ENCODE measurements around the gene KLHL26.
"Not testable (repeated sequence)": the region's sequence is repeated elsewhere in the genome, so short reads cannot be mapped to it uniquely, and the experiment has no call there.

Gene KLHL26

GRCh38 chr19:18667531-18668251 lies 30.9 kb downstream of the KLHL26 start:
- DNase-seq = no peak

GRCh38 chr19:18668252-18668631 lies 31.4 kb downstream of the KLHL26 start:
- DNase-seq = no peak

DNA sequence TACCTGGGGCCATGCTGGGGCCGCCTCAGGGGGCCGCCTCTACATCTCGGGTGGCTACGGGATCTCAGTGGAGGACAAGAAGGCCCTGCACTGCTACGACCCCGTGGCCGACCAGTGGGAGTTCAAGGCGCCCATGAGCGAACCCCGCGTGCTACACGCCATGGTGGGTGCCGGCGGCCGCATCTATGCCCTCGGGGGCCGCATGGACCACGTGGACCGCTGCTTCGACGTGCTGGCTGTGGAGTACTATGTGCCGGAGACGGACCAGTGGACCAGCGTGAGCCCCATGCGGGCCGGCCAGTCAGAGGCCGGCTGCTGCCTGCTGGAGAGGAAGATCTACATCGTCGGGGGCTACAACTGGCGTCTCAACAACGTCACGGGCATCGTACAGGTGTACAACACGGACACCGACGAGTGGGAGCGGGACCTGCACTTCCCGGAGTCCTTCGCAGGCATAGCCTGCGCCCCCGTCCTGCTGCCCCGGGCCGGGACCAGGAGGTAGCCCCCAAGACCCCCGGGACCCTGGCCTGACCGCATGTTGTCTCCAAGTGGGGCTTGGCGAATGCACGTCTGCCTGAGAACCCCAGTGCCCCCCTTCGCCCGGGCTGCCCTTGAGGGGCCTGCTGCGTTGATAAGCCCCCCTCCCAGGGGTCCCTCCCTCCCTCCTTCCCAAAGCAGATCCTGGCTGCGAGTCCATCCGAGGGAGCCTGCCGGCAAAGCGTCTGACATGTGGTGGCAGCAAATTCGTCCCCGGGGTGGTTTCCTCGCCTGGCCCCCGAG lies 32.1 kb downstream of the KLHL26 start:
- no peak for DNase-seq

DNA sequence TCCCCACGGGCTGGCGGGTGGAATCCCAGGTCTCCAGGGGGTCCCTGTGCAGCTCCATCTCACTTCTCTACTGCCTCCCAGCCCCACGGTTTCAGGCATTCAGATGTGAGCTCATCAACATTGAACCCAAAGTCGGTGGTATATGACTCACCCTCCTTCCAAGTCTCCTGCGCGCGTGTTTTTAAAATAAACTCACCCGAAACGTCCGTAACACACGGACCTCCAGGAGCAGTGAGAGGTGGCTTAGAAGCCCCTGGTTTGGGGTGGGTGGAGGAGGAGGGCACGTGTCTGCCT lies 32.6 kb downstream of the KLHL26 start:
- no peak for DNase-seq

- DNase-seq = no peak
Observed at GRCh38 chr19:18669883-18670282, 33.1 kb downstream of the KLHL26 start.

GRCh38 chr19:18670312-18670711 lies 33.5 kb downstream of the KLHL26 start:
- DNase-seq = no peak

GRCh38 chr19:18671303-18672043 lies 34.6 kb downstream of the KLHL26 start:
- no peak for DNase-seq

DNA sequence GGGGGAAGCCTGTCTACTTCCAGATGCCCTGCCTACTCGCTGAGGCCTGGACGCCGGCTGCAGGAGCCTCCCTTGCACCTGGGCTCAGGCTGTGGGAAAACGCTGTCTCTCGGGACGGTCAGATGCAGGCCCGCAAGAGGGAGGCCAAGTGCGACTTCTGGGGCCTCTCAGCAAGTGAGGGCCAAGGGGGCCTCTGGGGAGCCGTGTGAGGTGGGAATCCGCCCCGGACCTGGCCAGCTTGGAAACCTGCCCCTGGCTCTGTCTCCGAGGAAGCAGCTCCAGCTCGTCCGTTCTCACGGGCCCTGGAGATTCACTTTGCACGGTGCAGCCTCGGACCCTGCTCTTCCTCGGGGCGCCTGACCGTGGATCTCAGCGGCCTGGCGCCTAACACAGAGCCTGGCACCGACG lies 35.2 kb downstream of the KLHL26 start:
- DNase-seq = no peak

DNA sequence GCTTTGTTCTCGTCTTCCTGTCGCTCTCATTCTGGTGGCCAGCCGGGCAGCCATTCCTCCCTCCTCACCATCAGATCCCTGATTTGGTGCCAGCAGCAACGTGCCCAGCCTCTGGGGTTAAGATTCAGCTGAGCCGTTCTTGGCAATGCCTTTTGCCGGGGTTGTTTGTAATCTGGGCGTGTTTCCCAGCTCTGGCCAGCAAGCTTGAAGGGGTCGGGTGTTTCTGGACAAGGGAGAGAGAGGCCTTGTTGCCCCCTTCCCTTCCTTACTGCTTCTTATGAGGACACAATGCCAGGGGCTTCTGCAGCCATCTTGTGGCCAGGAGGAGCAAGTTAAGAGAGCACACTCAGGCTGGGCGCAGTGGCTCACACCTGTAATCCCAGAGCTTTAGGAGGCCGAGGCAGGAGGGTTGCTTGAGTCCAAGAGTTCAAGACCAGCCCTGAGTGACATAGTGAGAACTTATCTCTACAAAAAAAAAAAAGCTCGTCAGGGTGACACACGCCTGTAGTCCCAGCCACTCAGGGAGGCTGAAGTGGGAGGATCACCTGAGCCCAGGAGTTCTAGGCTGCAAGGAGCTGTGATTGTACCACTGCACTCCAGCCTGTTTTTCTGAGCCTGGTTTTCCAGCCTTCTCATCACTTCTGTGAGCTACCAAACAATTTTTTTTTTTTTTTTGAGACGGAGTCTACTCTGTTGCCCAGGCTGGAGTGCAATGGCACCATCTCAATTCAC lies 35.9 kb downstream of the KLHL26 start:
- no peak for DNase-seq

DNA sequence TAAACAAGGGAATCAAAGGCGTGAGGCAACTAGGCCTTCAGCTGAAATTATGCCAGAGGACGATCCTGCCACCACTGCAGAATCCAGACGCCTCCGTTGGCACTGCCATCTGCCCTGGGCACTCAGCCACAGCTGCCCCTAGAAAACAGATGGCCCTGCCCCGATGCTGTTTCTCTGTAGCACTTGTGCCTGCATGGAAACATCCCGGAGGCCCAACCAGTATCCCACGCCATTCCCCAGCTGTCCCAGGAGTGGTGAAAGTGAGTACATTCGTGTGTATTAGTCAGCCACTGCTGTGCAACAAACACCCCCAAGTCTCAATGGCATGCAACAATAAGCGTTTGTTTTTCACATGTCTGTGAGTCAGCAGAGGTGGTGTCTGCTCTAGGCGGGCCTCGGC lies 37.8 kb downstream of the KLHL26 start:
- no peak for DNase-seq

GRCh38 chr19:18675779-18676178 lies 39.0 kb downstream of the KLHL26 start:
- DNase-seq = no peak

- DNase-seq = no peak
Observed at GRCh38 chr19:18676692-18677091, 39.9 kb downstream of the KLHL26 start.

GRCh38 chr19:18677156-18677555 lies 40.3 kb downstream of the KLHL26 start:
- DNase-seq = no peak

DNA sequence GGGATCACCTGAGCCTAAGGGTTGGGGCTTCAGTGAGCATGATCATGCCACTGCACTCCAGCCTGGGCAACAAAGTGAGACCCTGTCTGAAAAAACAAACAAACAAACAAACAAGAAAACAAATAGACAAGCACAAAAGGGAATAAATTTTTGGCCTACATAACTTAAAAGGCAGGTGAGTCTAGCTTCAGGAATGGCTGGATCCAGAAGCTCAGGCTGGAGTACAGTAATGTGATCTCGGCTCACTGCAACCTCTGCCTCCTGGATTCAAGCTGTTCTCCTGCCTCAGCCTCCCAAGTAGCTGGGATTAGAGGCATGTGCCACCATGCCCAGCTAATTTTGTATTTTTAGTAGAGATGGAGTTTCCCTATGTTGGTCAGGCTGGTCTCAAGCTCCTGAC lies 43.3 kb downstream of the KLHL26 start:
- not testable (repeated sequence) for DNase-seq

- DNase-seq = no peak
Observed at GRCh38 chr19:18682807-18683108, 45.9 kb downstream of the KLHL26 start.

- no peak for DNase-seq
Observed at GRCh38 chr19:18683109-18683957, 46.5 kb downstream of the KLHL26 start, which contains the start of gene CRTC1. CRTC1 (plus strand) TSS chr19:18683680; CDS start chr19:18683703, 23 bp downstream.

GRCh38 chr19:18683958-18684641 lies 47.3 kb downstream of the KLHL26 start:
- no peak for DNase-seq

DNA sequence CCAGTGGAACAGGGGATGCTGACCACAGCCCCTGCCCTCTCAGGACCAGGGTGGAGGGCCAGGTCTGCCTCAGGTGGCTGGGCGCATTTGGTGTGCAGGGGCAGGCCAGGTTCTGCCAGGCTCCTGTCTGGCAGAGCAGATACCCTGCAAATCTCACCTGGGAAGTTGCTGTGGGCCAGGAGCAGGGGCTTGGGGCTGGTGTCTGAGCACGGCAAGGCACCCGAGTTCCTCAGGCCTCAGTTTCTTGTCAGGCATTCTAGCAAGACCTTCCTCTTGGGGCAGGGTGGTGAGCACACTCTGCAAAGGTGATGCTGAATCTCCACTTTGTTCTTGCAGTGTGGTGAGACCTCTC lies 47.8 kb downstream of the KLHL26 start:
- no peak for DNase-seq

DNA sequence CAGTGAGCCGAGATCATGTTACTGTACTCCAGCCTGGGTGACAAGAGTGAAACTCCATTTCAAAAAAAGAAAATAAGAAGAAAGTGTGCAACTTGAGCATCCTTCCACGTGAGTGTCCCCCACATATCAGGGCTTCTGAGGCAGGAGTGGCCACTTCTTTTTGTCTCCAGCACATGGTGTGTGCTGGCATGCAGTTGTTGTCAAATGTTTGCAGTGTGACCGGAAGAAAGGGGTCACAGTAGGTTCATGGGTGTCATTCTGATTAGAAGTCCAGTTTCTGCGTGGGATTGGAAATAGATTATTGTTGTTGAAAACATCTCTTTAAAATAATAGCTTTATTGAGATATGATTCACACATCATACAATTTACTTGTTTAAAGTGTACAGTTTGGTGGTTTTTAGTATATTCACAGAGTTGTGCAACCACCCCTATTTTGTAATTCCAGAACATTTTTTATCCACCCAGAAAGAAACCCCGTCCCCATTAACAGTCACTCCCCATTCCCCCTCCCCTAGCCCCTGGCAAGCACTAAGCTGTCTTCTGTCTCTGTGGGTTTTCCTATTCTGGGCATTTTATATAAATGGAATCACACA lies 48.9 kb downstream of the KLHL26 start:
- DNase-seq = no peak

GRCh38 chr19:18687740-18688465 lies 51.1 kb downstream of the KLHL26 start:
- no peak for DNase-seq

DNA sequence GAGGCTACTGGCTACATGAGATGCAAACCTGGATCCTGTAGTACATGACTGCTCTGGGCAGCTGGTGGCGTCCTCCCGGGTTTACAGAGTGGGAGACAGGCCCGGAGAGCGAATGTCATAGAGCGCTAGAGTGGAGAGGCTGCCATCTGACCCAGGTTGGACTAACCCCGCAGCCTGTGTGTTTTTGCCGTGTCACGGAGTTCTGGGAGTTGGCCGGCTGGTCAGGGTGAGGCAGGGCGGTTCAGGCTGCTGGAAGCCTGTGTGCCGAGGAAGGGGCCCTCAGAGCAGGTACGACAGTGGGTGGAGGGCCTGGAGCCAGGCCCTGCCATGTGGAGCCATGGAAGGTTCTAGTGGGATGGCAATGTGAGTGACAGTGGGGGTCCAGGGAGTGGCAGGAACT lies 59.2 kb downstream of the KLHL26 start:
- DNase-seq = no peak
